ENCODE measurements around the gene FARP1. TPM values are rescaled to one million over a fixed set of nuclear protein-coding genes. Genes with fewer than 3 reads are reported as not detected.
"Not testable (repeated sequence)": the region's sequence is repeated elsewhere in the genome, so short reads cannot be mapped to it uniquely, and the experiment has no call there.

The FARP1 gene
- polyA plus RNA-seq, 1 of the 3 experiments (the other 2 are of a cell fraction) = 12.0 TPM

DNA sequence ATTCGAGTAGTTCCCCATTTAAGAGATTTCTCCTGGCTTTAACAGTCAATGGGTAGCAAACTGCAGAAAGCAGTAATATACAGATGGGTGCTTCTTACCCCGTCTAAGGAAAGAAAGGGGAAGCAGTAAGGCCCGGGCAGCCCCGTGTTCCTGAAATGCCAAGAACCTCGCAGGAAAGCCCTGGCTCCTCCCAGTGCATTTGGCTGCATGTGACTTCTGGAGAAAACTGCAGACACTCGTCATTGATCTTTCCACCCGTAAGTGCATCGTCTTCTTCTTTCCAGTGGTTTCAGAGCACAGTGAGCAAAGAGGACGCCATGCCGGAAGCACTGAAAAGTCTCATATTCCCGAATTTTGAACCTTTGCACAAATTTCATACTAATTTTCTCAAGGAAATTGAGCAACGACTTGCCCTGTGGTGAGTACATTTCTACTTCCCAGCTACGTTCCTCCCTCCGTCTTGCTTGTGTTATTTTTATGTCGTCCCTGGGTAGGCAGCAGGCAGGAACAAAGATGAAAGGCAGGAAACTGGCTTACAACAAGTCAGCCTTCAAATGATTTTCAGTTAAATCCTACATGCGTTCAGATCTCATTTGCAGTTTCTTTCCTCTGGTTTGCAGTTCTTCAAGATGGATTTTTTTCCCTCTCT, 268.8 kb downstream of the FARP1 start (continued):
- no peak for TF ChIP-seq EP300 (IDR thresholded peaks at IDR 0.05; ENCODE audit: borderline replicate concordance in 1 of 2, low read depth in 1 of 2, low read length in 1 of 2)
- TF ChIP-seq, protein P1, sequence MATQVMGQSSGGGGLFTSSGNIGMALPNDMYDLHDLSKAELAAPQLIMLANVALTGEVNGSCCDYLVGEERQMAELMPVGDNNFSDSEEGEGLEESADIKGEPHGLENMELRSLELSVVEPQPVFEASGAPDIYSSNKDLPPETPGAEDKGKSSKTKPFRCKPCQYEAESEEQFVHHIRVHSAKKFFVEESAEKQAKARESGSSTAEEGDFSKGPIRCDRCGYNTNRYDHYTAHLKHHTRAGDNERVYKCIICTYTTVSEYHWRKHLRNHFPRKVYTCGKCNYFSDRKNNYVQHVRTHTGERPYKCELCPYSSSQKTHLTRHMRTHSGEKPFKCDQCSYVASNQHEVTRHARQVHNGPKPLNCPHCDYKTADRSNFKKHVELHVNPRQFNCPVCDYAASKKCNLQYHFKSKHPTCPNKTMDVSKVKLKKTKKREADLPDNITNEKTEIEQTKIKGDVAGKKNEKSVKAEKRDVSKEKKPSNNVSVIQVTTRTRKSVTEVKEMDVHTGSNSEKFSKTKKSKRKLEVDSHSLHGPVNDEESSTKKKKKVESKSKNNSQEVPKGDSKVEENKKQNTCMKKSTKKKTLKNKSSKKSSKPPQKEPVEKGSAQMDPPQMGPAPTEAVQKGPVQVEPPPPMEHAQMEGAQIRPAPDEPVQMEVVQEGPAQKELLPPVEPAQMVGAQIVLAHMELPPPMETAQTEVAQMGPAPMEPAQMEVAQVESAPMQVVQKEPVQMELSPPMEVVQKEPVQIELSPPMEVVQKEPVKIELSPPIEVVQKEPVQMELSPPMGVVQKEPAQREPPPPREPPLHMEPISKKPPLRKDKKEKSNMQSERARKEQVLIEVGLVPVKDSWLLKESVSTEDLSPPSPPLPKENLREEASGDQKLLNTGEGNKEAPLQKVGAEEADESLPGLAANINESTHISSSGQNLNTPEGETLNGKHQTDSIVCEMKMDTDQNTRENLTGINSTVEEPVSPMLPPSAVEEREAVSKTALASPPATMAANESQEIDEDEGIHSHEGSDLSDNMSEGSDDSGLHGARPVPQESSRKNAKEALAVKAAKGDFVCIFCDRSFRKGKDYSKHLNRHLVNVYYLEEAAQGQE (IDR thresholded peaks at IDR 0.05; ENCODE audit: low read depth, low read length) = no peak
- TF ChIP-seq RAD21 (IDR thresholded peaks at IDR 0.05; ENCODE audit: low read length) = no peak

GRCh38 chr13:98413278-98413677, 270.4 kb downstream of the FARP1 start:
- H3K79me2 ChIP-seq (ENCODE audit: insufficient read depth); DNase-seq; H3K9me2 ChIP-seq; H3K9me3 ChIP-seq; POLR2A ChIA-PET; H2AFZ ChIP-seq (ENCODE audit: low read depth); H3K27me3 ChIP-seq (ENCODE audit: insufficient read depth); H4K20me1 ChIP-seq (ENCODE audit: insufficient read depth); H3K4me2 ChIP-seq; H3K4me1 ChIP-seq (ENCODE audit: control insufficient read depth in 1 of 2, insufficient read depth in 2 of 2, low read depth in 1 of 2, low read length in 1 of 2); H3K4me3 ChIP-seq (ENCODE audit: low read depth in 2 of 2, low read length in 1 of 2); H3K27ac ChIP-seq (ENCODE audit: low read depth in 2 of 2, low read length in 1 of 2); H3K9ac ChIP-seq; H3F3A ChIP-seq (replicated peaks; ENCODE audit: insufficient read depth): not testable (repeated sequence)
- WGBS (ENCODE audit: low lambda C conversion rate) = 95% methylated on average over 3 of the region's 3 CpGs
- H3K36me3 ChIP-seq (replicated peaks in 1 of 2; ENCODE audit: control insufficient read depth in 1 of 2, insufficient read depth in 2 of 2, low read length in 1 of 2) = peaks cover 33 to 37% of the 10 kb centered on the region in 2 experiments
- CTCF ChIA-PET = interaction anchor here (1.1 kb wide), 1 partner anchor 380 kb away, joined by 3 read pairs; no protein-coding TSS in a partner anchor

DNA sequence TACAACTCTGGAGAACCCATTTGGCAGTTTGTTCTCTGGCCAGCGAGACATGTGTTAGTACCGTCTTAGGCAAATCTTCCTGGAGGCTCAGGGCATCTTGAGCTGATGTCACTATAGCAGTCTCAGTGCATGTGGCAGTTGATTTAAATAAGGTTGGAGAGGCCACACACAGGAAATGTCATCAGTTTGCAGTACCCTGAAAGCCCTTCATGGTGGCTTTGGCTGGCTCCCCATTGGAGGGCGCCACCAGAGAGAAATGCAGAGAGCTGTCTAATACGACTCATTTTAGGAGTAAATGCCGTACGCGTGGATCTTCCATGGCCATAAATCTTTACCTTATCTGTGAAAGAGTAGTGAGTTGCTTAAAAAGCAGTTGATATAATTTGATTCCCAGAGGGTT, 270.9 kb downstream of the FARP1 start:
- H3K4me3 ChIP-seq (ENCODE audit: low read depth in 2 of 2, low read length in 1 of 2) = no peak overlapping the region
- CTCF ChIA-PET = interaction anchor here (1.1 kb wide), 1 partner anchor 381 kb away, joined by 3 read pairs; no protein-coding TSS in a partner anchor

More for the DNA sequence above, 270.9 kb downstream of the FARP1 start:
- TF ChIP-seq NFIC (IDR thresholded peaks at IDR 0.05; ENCODE audit: borderline replicate concordance) = no peak
- TF ChIP-seq USF2 (IDR thresholded peaks at IDR 0.05; ENCODE audit: borderline replicate concordance, low read depth, low read length) = no peak
- TF ChIP-seq ELF1 (IDR thresholded peaks at IDR 0.05) = no peak
- TF ChIP-seq TCF12 (IDR thresholded peaks at IDR 0.05) = no peak
- no peak for TF ChIP-seq USF1 (IDR thresholded peaks at IDR 0.05; ENCODE audit: borderline replicate concordance, low read depth)
- no peak for TF ChIP-seq EZH2phosphoT487 (IDR thresholded peaks at IDR 0.05; ENCODE audit: borderline replicate concordance, low read depth)
- no peak for TF ChIP-seq MXI1 (IDR thresholded peaks at IDR 0.05; ENCODE audit: low read depth, low read length)
- no peak for TF ChIP-seq FOXJ3 (CRISPR knock-in tag; IDR thresholded peaks at IDR 0.05)
- no peak for TF ChIP-seq SMC3 (IDR thresholded peaks at IDR 0.05; ENCODE audit: low read depth, low read length)
- TF ChIP-seq RCOR1 (IDR thresholded peaks at IDR 0.05; ENCODE audit: low read length) = no peak
- TF ChIP-seq FOSL2 (IDR thresholded peaks at IDR 0.05; ENCODE audit: borderline replicate concordance, low read depth) = no peak
- no peaks in the 10 kb centered on the region for H3K79me2 ChIP-seq (ENCODE audit: insufficient read depth)
- peaks cover 33 to 37% of the 10 kb centered on the region in 2 experiments for H3K36me3 ChIP-seq (replicated peaks in 1 of 2; ENCODE audit: control insufficient read depth in 1 of 2, insufficient read depth in 2 of 2, low read length in 1 of 2)
- H3K4me2 ChIP-seq = no peak overlapping the region
- H3K9me3 ChIP-seq = no peaks in the 10 kb centered on the region
- no peaks in the 10 kb centered on the region for H3K4me1 ChIP-seq (ENCODE audit: control insufficient read depth in 1 of 2, insufficient read depth in 2 of 2, low read depth in 1 of 2, low read length in 1 of 2)
- no peak overlapping the region for H3K9ac ChIP-seq
- no peaks in the 10 kb centered on the region for H4K20me1 ChIP-seq (ENCODE audit: insufficient read depth)
- WGBS (ENCODE audit: low lambda C conversion rate) = 96% methylated on average over 7 of the region's 7 CpGs
- H3K27me3 ChIP-seq (ENCODE audit: insufficient read depth) = no peaks in the 10 kb centered on the region
- no peak overlapping the region for H2AFZ ChIP-seq (ENCODE audit: low read depth)
- POLR2A ChIA-PET = no interaction called here
- H3F3A ChIP-seq (replicated peaks; ENCODE audit: insufficient read depth) = no peaks in the 10 kb centered on the region
- H3K9me2 ChIP-seq = no peaks in the 10 kb centered on the region
- H3K27ac ChIP-seq (ENCODE audit: low read depth in 2 of 2, low read length in 1 of 2) = no peak overlapping the region
- no peak for DNase-seq
